ENCODE results near the gene IQSEC3. TPM values are rescaled to one million over a fixed set of nuclear protein-coding genes. Genes with fewer than 3 reads are reported as not detected.
A peak's percentile ranks its signal among the peaks of the same experiment; 100 is the strongest.

The IQSEC3 gene
- total and polyA plus RNA-seq, 2 of the 13 experiments (the other 11 are each of a cell fraction or from before 2014, with no cell fraction given): not detected

- TF ChIP-seq ZNF292 (CRISPR knock-in tag; IDR thresholded peaks at IDR 0.05; ENCODE audit: borderline replicate concordance, low read depth): no peak
- no peak for TF ChIP-seq CENPBD1 (CRISPR knock-in tag; IDR thresholded peaks at IDR 0.05; ENCODE audit: borderline replicate concordance, low read depth)
- no peak for TF ChIP-seq RELA (CRISPR knock-in tag; IDR thresholded peaks at IDR 0.05)
- TF ChIP-seq ZKSCAN8 (CRISPR knock-in tag; IDR thresholded peaks at IDR 0.05; ENCODE audit: borderline replicate concordance): no peak
- no peak for TF ChIP-seq ZNF350 (CRISPR knock-in tag; IDR thresholded peaks at IDR 0.05; ENCODE audit: borderline replicate concordance, low read depth)
- no peak for TF ChIP-seq RBM22 (optimal IDR thresholded peaks at IDR 0.05; ENCODE audit: low read length)
These were observed 78.9 kb downstream of the IQSEC3 start (continued) for GRCh38 chr12:145369-145960.

- TF ChIP-seq GFI1 (CRISPR knock-in tag; IDR thresholded peaks at IDR 0.05; ENCODE audit: borderline replicate concordance): no peak
- peak; percentile 92 for TF ChIP-seq ZNF768 (CRISPR knock-in tag; IDR thresholded peaks at IDR 0.05)
- ChIA-PET POLR2A (no interaction called here), CTCF (ENCODE audit: low intra/inter-chr PET ratio, low total read pairs) (no interaction called here)
- Histone ChIP-seq H3K79me2 (ENCODE audit: insufficient read depth, low read length) (no peaks in the 10 kb centered on the region), H3K9ac (ENCODE audit: insufficient read depth, low read depth, low read length) (no peak overlapping the region), H2AFZ (ENCODE audit: low read length) (no peak overlapping the region), H3K4me3 (replicated peaks in 1 of 3; ENCODE audit: insufficient read depth in 1 of 3, low read depth in 2 of 3, low read length in 3 of 3) (no peak overlapping the region), H3K9me3 (ENCODE audit: low read length) (no peaks in the 10 kb centered on the region), H4K20me1 (ENCODE audit: insufficient read depth, low read length) (no peaks in the 10 kb centered on the region), H3K4me1 (ENCODE audit: insufficient read depth, low read length) (peaks cover 45% of the 10 kb centered on the region), H3K36me3 (replicated peaks in 1 of 2; ENCODE audit: control insufficient read depth in 1 of 2, insufficient read depth in 2 of 2, low read length in 2 of 2) (no peaks in the 10 kb centered on the region), H3K4me2 (ENCODE audit: low read depth, low read length) (no peak overlapping the region), H3K27me3 (ENCODE audit: control insufficient read depth in 1 of 2, insufficient read depth in 2 of 2, low read length in 2 of 2) (peaks cover 2 to 17% of the 10 kb centered on the region in 2 experiments; a peak in 2 of 5 replicates), H3K27ac (ENCODE audit: extremely low read length, insufficient read depth, low read length) (no peak overlapping the region)
- FAIRE-seq (no peak), DNase-seq (ENCODE audit: low spot score) (no peak), ATAC-seq (no peak)
- in situ Hi-C loops (cut with HindIII; ENCODE audit: extremely low pct_ligation_motif_present, low pct_unique_long_range_greater_than_20kb): no loop called here
- WGBS (ENCODE audit: low lambda C conversion rate): 81% methylated on average over 5 of the region's 9 CpGs
- intact Hi-C loops (cut with micrococcal nuclease; ENCODE audit: unreplicated experiment): no loop called here
- BruUV-seq (replicated peaks): no TSS peak
These were observed 80.7 kb downstream of the IQSEC3 start for GRCh38 chr12:147242-147641.
